OCI-LY1 (cell line): ENCODE measurements around the gene NOL3.
A peak's percentile ranks its signal among the peaks of the same experiment; 100 is the strongest.

Source experiments
- H2AFZ ChIP-seq: fragments of 200-600 bp; sonication (generic), shearing (Covaris generic); 2 replicates; pipeline ENCODE4 v1.6.0; 2014; ENCODE audit warnings: antibody characterized with exemption, mild to moderate bottlenecking, low read length
- H3F3A ChIP-seq: fragments of 200-600 bp; sonication (generic), shearing (Covaris generic); 2 replicates; pipeline ENCODE4 v1.6.0; 2014; ENCODE audit warnings: mild to moderate bottlenecking, antibody characterized with exemption, low read length, moderate library complexity; ENCODE audit not compliant: insufficient read depth
- H3K27ac ChIP-seq: fragments of 200-600 bp; sonication (generic); 2 replicates; pipeline ENCODE4 v1.5.1; 2014; ENCODE audit warnings: low read length, mixed run types, mild to moderate bottlenecking, low read depth; ENCODE audit not compliant: poor library complexity, severe bottlenecking
- H3K27me3 ChIP-seq: fragments of 200-600 bp; sonication (generic); 2 replicates; pipeline ENCODE4 v1.6.0; 2014; ENCODE audit warnings: antibody characterized with exemption, mild to moderate bottlenecking, low read length, moderate library complexity; ENCODE audit not compliant: insufficient read depth
- H3K36me3 ChIP-seq: fragments of 200-600 bp; sonication (generic); 2 replicates; pipeline ENCODE4 v1.6.1; 2014; ENCODE audit warnings: mild to moderate bottlenecking, antibody characterized with exemption, low read length, moderate library complexity, mixed read lengths; ENCODE audit not compliant: insufficient read depth
- H3K4me1 ChIP-seq: fragments of 200-600 bp; sonication (generic); 2 replicates; pipeline ENCODE4 v1.5.1; 2014; ENCODE audit warnings: mild to moderate bottlenecking, low read length, moderate library complexity; ENCODE audit not compliant: insufficient read depth, severe bottlenecking
- H3K4me2 ChIP-seq: fragments of 200-600 bp; sonication (generic), shearing (Covaris generic); 2 replicates; pipeline ENCODE4 v1.6.1; 2014; ENCODE audit warnings: low read length
- H3K4me3 ChIP-seq: fragments of 200-600 bp; sonication (generic); 2 replicates; pipeline ENCODE4 v1.5.1; 2014; ENCODE audit warnings: low read length, low read depth, mild to moderate bottlenecking, mixed read lengths; ENCODE audit not compliant: poor library complexity, severe bottlenecking
- H3K79me2 ChIP-seq: fragments of 200-600 bp; shearing (Covaris generic); 2 replicates; pipeline ENCODE4 v1.6.1; 2016; ENCODE audit warnings: mixed run types, low read length, mixed read lengths; ENCODE audit not compliant: insufficient read depth
- H3K9ac ChIP-seq: fragments of 200-600 bp; sonication (generic), shearing (Covaris generic); 2 replicates; pipeline ENCODE4 v1.6.1; 2014; ENCODE audit warnings: mild to moderate bottlenecking, low read length, mixed read lengths
- H3K9me2 ChIP-seq: fragments of 200-600 bp; sonication (generic), shearing (Covaris generic); 2 replicates; pipeline ENCODE4 v1.6.1; 2014; ENCODE audit warnings: low read depth, mild to moderate bottlenecking, low read length, mixed read lengths
- H3K9me3 ChIP-seq: fragments of 200-600 bp; shearing (Covaris generic); 2 replicates; pipeline ENCODE4 v1.6.1; 2014; ENCODE audit warnings: low read length, mixed read lengths
- H4K20me1 ChIP-seq: fragments of 200-600 bp; sonication (generic), shearing (Covaris generic); 2 replicates; pipeline ENCODE4 v1.6.0; 2016; ENCODE audit warnings: mild to moderate bottlenecking, low read length; ENCODE audit not compliant: insufficient read depth
- CTCF ChIP-seq: fragments of 200-600 bp; sonication (generic), shearing (Covaris generic); IDR thresholded peaks from 2 replicates; pipeline ENCODE4 v1.5.1; 2017; ENCODE audit warnings: mild to moderate bottlenecking, antibody characterized with exemption, low read length, moderate library complexity, mixed read lengths
- EZH2 ChIP-seq: fragments of 200-600 bp; sonication (generic), shearing (Covaris generic); IDR thresholded peaks from 2 replicates; pipeline ENCODE4 v1.8.0; 2017; ENCODE audit warnings: borderline replicate concordance, mixed run types, mild to moderate bottlenecking, antibody characterized with exemption, low read length, moderate library complexity, mixed read lengths

Gene NOL3

GRCh38 chr16:67164599-67165061 lies 5.7 kb upstream of the NOL3 start, which contains the start of gene HSF4:
Gene HSF4 (plus strand): TSS chr16:67164745. CDS start chr16:67164812, 67 bp downstream.
- Histone ChIP-seq H2AFZ (no peak within 1 kb of the TSS), H3K79me2 (no peaks in the 10 kb centered on the region), H3K4me3 (peak within 1 kb of the TSS; percentile 44), H3K27me3 (no peaks in the 10 kb centered on the region; the same call in 1 of the 2 replicates), H3K27ac (no peak within 1 kb of the TSS), H3K36me3 (no peaks in the 10 kb centered on the region), H3K9ac (no peak within 1 kb of the TSS), H3K9me2 (no peaks in the 10 kb centered on the region), H3F3A (no peaks in the 10 kb centered on the region), H3K4me2 (peak within 1 kb of the TSS; percentile 56), H4K20me1 (no peaks in the 10 kb centered on the region), H3K4me1 (peaks cover 19% of the 10 kb centered on the region), H3K9me3 (no peaks in the 10 kb centered on the region)
- TF ChIP-seq CTCF (no peak), EZH2 (no peak)

GRCh38 chr16:67165121-67166078 lies 4.9 kb upstream of the NOL3 start:
- peaks cover 21% of the 10 kb centered on the region for H3K4me1 ChIP-seq
- no peaks in the 10 kb centered on the region for H3K36me3 ChIP-seq
- H3K27me3 ChIP-seq = no peaks in the 10 kb centered on the region; the same call in 1 of the 2 replicates
- no peaks in the 10 kb centered on the region for H3F3A ChIP-seq
- no peak overlapping the region for H3K9ac ChIP-seq
- no peak overlapping the region for H3K4me3 ChIP-seq
- TF ChIP-seq EZH2 (no peak), CTCF (no peak)
- H3K27ac ChIP-seq = no peak overlapping the region
- no peak overlapping the region for H2AFZ ChIP-seq
- no peaks in the 10 kb centered on the region for H3K9me2 ChIP-seq
- H3K4me2 ChIP-seq = no peak overlapping the region
- no peaks in the 10 kb centered on the region for H3K79me2 ChIP-seq
- H4K20me1 ChIP-seq = no peaks in the 10 kb centered on the region
- H3K9me3 ChIP-seq = no peaks in the 10 kb centered on the region

GRCh38 chr16:67166110-67166547 lies 4.2 kb upstream of the NOL3 start:
- Histone ChIP-seq H3K9me3 (no peaks in the 10 kb centered on the region), H3K4me2 (no peak overlapping the region), H3K27me3 (no peaks in the 10 kb centered on the region; the same call in 1 of the 2 replicates), H4K20me1 (no peaks in the 10 kb centered on the region), H3K36me3 (no peaks in the 10 kb centered on the region), H2AFZ (no peak overlapping the region), H3K79me2 (no peaks in the 10 kb centered on the region), H3K9ac (no peak overlapping the region), H3K9me2 (no peaks in the 10 kb centered on the region), H3K4me1 (peaks cover 24% of the 10 kb centered on the region), H3F3A (no peaks in the 10 kb centered on the region), H3K4me3 (no peak overlapping the region), H3K27ac (no peak overlapping the region)
- TF ChIP-seq EZH2 (no peak), CTCF (no peak)
